Activated CD8-positive, alpha-beta memory T cell treated with anti-CD3 and anti-CD28 coated beads, Interleukin-2, amount 50 U/mL, for 4 hours (primary cell): ENCODE data around the gene ZNF423.

ENCODE experiments used
- DNase-seq: peaks from one replicate; pipeline ENCODE4 v3.0.0-alpha.2; 2020

Gene ZNF423

GRCh38 chr16:49542946-49543630 lies 312.8 kb downstream of the ZNF423 start:
- no peak for DNase-seq

GRCh38 chr16:49542391-49542891 lies 313.5 kb downstream of the ZNF423 start:
- DNase-seq: no peak

GRCh38 chr16:49540836-49541235 lies 315.1 kb downstream of the ZNF423 start:
- no peak for DNase-seq

- DNase-seq: no peak
Observed at GRCh38 chr16:49539758-49540157, 316.2 kb downstream of the ZNF423 start.

- DNase-seq: no peak
Observed at GRCh38 chr16:49537924-49538459, 317.9 kb downstream of the ZNF423 start.

GRCh38 chr16:49534901-49535610 lies 320.9 kb downstream of the ZNF423 start:
- DNase-seq: no peak

GRCh38 chr16:49533422-49533821 lies 322.5 kb downstream of the ZNF423 start:
- no peak for DNase-seq

- DNase-seq: no peak
Observed at GRCh38 chr16:49532873-49533272, 323.0 kb downstream of the ZNF423 start.

- no peak for DNase-seq
Observed at GRCh38 chr16:49531931-49532840, 323.7 kb downstream of the ZNF423 start.

- no peak for DNase-seq
Observed at GRCh38 chr16:49531425-49531824, 324.5 kb downstream of the ZNF423 start.

- DNase-seq: no peak
Observed at GRCh38 chr16:49530427-49530970, 325.4 kb downstream of the ZNF423 start.

- no peak for DNase-seq
Observed at GRCh38 chr16:49529411-49530045, 326.4 kb downstream of the ZNF423 start.

GRCh38 chr16:49528866-49529288 lies 327.0 kb downstream of the ZNF423 start:
- no peak for DNase-seq

GRCh38 chr16:49528060-49528865 lies 327.6 kb downstream of the ZNF423 start:
- DNase-seq: no peak

GRCh38 chr16:49527611-49528010 lies 328.3 kb downstream of the ZNF423 start:
- DNase-seq: no peak

- DNase-seq: no peak
Observed at GRCh38 chr16:49526860-49527365, 329.0 kb downstream of the ZNF423 start.

- DNase-seq: no peak
Observed at GRCh38 chr16:49524947-49525315, 331.0 kb downstream of the ZNF423 start.

GRCh38 chr16:49524216-49524946 lies 331.5 kb downstream of the ZNF423 start:
- DNase-seq: no peak

GRCh38 chr16:49523435-49524159 lies 332.3 kb downstream of the ZNF423 start:
- no peak for DNase-seq
